Natural killer cell treated with Interleukin-12 subunit alpha and Interleukin-12 subunit beta and Interleukin-15 and Interleukin-18, amount 100 ng/mL, for 72 hours (primary cell): Measurements from ENCODE around the gene PRPSAP2. TPM values are rescaled to one million over a fixed set of nuclear protein-coding genes. Genes with fewer than 3 reads are reported as not detected.

ENCODE experiments used
- ATAC-seq, 2 donors: fragments of 150-1000 bp; cut with Tn5 transposase in 1 of 2; sonication (Bioruptor Pico), chemical (Tn5 transposase) in 1 of 2; 2 replicates each; pipeline ENCODE4 v1.10.0; 2021
- DNase-seq: peaks from one replicate; pipeline ENCODE4 v3.0.0; 2022; ENCODE audit warnings: low spot score
- H3K27ac Mint-ChIP-seq, 2 donors: 1 replicate in 1 of 2; 2 replicates in 1 of 2; pipeline ENCODE4 v1.8.0; 2022; ENCODE audit warnings: mixed read lengths in 2 of 2, mild to moderate bottlenecking in 1 of 2, moderate library complexity in 1 of 2
- H3K27me3 Mint-ChIP-seq, 2 donors: 1 replicate in 1 of 2; 2 replicates in 1 of 2; pipeline ENCODE4 v1.8.0; 2022; ENCODE audit warnings: mixed read lengths in 2 of 2
- H3K36me3 Mint-ChIP-seq: one replicate; pipeline ENCODE4 v1.8.0; 2022; ENCODE audit warnings: mixed read lengths
- H3K4me1 Mint-ChIP-seq, 2 donors: 1 replicate in 1 of 2; 2 replicates in 1 of 2; pipeline ENCODE4 v1.8.0; 2022; ENCODE audit warnings: low read depth in 2 of 2, mixed read lengths in 2 of 2, mild to moderate bottlenecking in 1 of 2
- H3K4me3 Mint-ChIP-seq: one replicate; pipeline ENCODE4 v1.8.0; 2022; ENCODE audit warnings: mixed read lengths
- H3K9me3 Mint-ChIP-seq: 2 replicates; pipeline ENCODE4 v1.8.0; 2022; ENCODE audit warnings: mixed read lengths
- total RNA-seq, 2 donors: library from RNA; stranded (reverse); gene quantifications; one replicate each; pipeline ENCODE4 v1.2.3, GENCODE V29; 2022

PRPSAP2 gene
- total RNA-seq, 2 donors from 2014 or later, result 93.1 to 112 TPM

GRCh38 chr17:18937981-18938691 lies 80.2 kb downstream of the PRPSAP2 start:
- ATAC-seq, result no peak
- Mint-ChIP-seq H3K27me3 (peaks cover 11 to 40% of the 10 kb centered on the region in 2 donors), H3K27ac (no peak overlapping the region), H3K36me3 (no peaks in the 10 kb centered on the region), H3K9me3 (no peaks in the 10 kb centered on the region), H3K4me3 (no peak overlapping the region), H3K4me1 (peaks cover 10% of the 10 kb centered on the region in 2 donors)
- no peak for DNase-seq

- ATAC-seq (no peak), DNase-seq (no peak)
- H3K4me3 Mint-ChIP-seq, result no peak overlapping the region
- H3K36me3 Mint-ChIP-seq, result no peaks in the 10 kb centered on the region
- no peak overlapping the region for H3K27ac Mint-ChIP-seq
- H3K27me3 Mint-ChIP-seq, result peaks cover 11 to 38% of the 10 kb centered on the region in 2 donors
- H3K4me1 Mint-ChIP-seq, result peaks cover 5% of the 10 kb centered on the region in 2 donors
- no peaks in the 10 kb centered on the region for H3K9me3 Mint-ChIP-seq
Observed at GRCh38 chr17:18938692-18939023, 80.7 kb downstream of the PRPSAP2 start.

GRCh38 chr17:18944646-18945045 lies 86.7 kb downstream of the PRPSAP2 start:
- Mint-ChIP-seq H3K36me3 (no peaks in the 10 kb centered on the region), H3K9me3 (no peaks in the 10 kb centered on the region), H3K27me3 (peaks cover 22 to 46% of the 10 kb centered on the region in 2 donors), H3K4me3 (no peak overlapping the region), H3K27ac (no peak overlapping the region), H3K4me1 (no peaks in the 10 kb centered on the region)
- DNase-seq (no peak), ATAC-seq (no peak)

- no peak overlapping the region for H3K4me3 Mint-ChIP-seq
- H3K27ac Mint-ChIP-seq, result peak overlapping the region in 1 of 2 donors; percentile 55
- H3K9me3 Mint-ChIP-seq, result no peaks in the 10 kb centered on the region
- DNase-seq, result no peak
- no peak for ATAC-seq
- no peaks in the 10 kb centered on the region for H3K36me3 Mint-ChIP-seq
- peaks cover 19 to 43% of the 10 kb centered on the region in 2 donors for H3K27me3 Mint-ChIP-seq
- H3K4me1 Mint-ChIP-seq, result no peaks in the 10 kb centered on the region
Observed at GRCh38 chr17:18946536-18946935, 88.6 kb downstream of the PRPSAP2 start.

- H3K4me3 Mint-ChIP-seq, result no peak overlapping the region
- H3K36me3 Mint-ChIP-seq, result no peaks in the 10 kb centered on the region
- no peak overlapping the region for H3K27ac Mint-ChIP-seq
- peaks cover 19 to 36% of the 10 kb centered on the region in 2 donors for H3K27me3 Mint-ChIP-seq
- no peaks in the 10 kb centered on the region for H3K9me3 Mint-ChIP-seq
- ATAC-seq (no peak), DNase-seq (no peak)
- H3K4me1 Mint-ChIP-seq, result no peaks in the 10 kb centered on the region
Observed at GRCh38 chr17:18947866-18948265, 89.9 kb downstream of the PRPSAP2 start.

- H3K4me3 Mint-ChIP-seq, result no peak overlapping the region
- no peaks in the 10 kb centered on the region for H3K36me3 Mint-ChIP-seq
- no peaks in the 10 kb centered on the region for H3K9me3 Mint-ChIP-seq
- H3K27ac Mint-ChIP-seq, result no peak overlapping the region
- no peaks in the 10 kb centered on the region for H3K4me1 Mint-ChIP-seq
- peaks cover 19 to 36% of the 10 kb centered on the region in 2 donors for H3K27me3 Mint-ChIP-seq
- ATAC-seq (no peak), DNase-seq (no peak)
Observed at GRCh38 chr17:18948476-18949006, 90.6 kb downstream of the PRPSAP2 start.

GRCh38 chr17:18949566-18949965 lies 91.6 kb downstream of the PRPSAP2 start:
- Mint-ChIP-seq H3K27ac (no peak overlapping the region), H3K27me3 (peaks cover 14 to 36% of the 10 kb centered on the region in 2 donors), H3K4me1 (no peaks in the 10 kb centered on the region), H3K36me3 (no peaks in the 10 kb centered on the region), H3K4me3 (no peak overlapping the region), H3K9me3 (no peaks in the 10 kb centered on the region)
- DNase-seq, result no peak
- no peak for ATAC-seq

GRCh38 chr17:18950346-18950745 lies 92.4 kb downstream of the PRPSAP2 start:
- Mint-ChIP-seq H3K36me3 (no peaks in the 10 kb centered on the region), H3K9me3 (no peaks in the 10 kb centered on the region), H3K4me1 (peaks cover 1 to 2% of the 10 kb centered on the region in 2 donors), H3K27me3 (peaks cover 14 to 36% of the 10 kb centered on the region in 2 donors), H3K27ac (no peak overlapping the region), H3K4me3 (no peak overlapping the region)
- DNase-seq, result no peak
- ATAC-seq, result no peak

- peaks cover 4% of the 10 kb centered on the region in 2 donors for H3K4me1 Mint-ChIP-seq
- H3K27me3 Mint-ChIP-seq, result peaks cover 12 to 28% of the 10 kb centered on the region in 2 donors
- no peaks in the 10 kb centered on the region for H3K36me3 Mint-ChIP-seq
- ATAC-seq, result no peak
- DNase-seq, result no peak
- H3K9me3 Mint-ChIP-seq, result no peaks in the 10 kb centered on the region
- no peak overlapping the region for H3K4me3 Mint-ChIP-seq
- no peak overlapping the region for H3K27ac Mint-ChIP-seq
Observed at GRCh38 chr17:18950944-18951905, 93.3 kb downstream of the PRPSAP2 start.

GRCh38 chr17:18951941-18952842 lies 94.3 kb downstream of the PRPSAP2 start, which contains the start of gene SLC5A10:
Gene SLC5A10 (plus strand): TSS chr17:18952165. CDS start chr17:18952206, 41 bp downstream.
- ATAC-seq (no peak), DNase-seq (no peak)
- no peak within 1 kb of the TSS for H3K27ac Mint-ChIP-seq
- no peaks in the 10 kb centered on the region for H3K9me3 Mint-ChIP-seq
- peaks cover 7 to 18% of the 10 kb centered on the region in 2 donors for H3K27me3 Mint-ChIP-seq
- peaks cover 4% of the 10 kb centered on the region in 2 donors for H3K4me1 Mint-ChIP-seq
- no peaks in the 10 kb centered on the region for H3K36me3 Mint-ChIP-seq
- no peak within 1 kb of the TSS for H3K4me3 Mint-ChIP-seq

GRCh38 chr17:18953231-18953728 lies 95.3 kb downstream of the PRPSAP2 start:
- Mint-ChIP-seq H3K9me3 (no peaks in the 10 kb centered on the region), H3K4me3 (no peak overlapping the region), H3K36me3 (no peaks in the 10 kb centered on the region), H3K4me1 (peaks cover 4% of the 10 kb centered on the region in 2 donors), H3K27me3 (peaks cover 6 to 18% of the 10 kb centered on the region in 2 donors), H3K27ac (no peak overlapping the region)
- DNase-seq (no peak), ATAC-seq (no peak)

- no peak for DNase-seq
- Mint-ChIP-seq H3K4me1 (peaks cover 4% of the 10 kb centered on the region in 2 donors), H3K27me3 (peaks cover 6 to 16% of the 10 kb centered on the region in 2 donors), H3K9me3 (no peaks in the 10 kb centered on the region), H3K36me3 (no peaks in the 10 kb centered on the region), H3K4me3 (no peak overlapping the region), H3K27ac (no peak overlapping the region)
- ATAC-seq, result no peak
Observed at GRCh38 chr17:18954321-18954720, 96.4 kb downstream of the PRPSAP2 start.

GRCh38 chr17:18955009-18955408 lies 97.1 kb downstream of the PRPSAP2 start:
- peaks cover 5 to 9% of the 10 kb centered on the region in 2 donors for H3K27me3 Mint-ChIP-seq

More at GRCh38 chr17:18955009-18955408, 97.1 kb downstream of the PRPSAP2 start:
- ATAC-seq, result no peak
- DNase-seq, result no peak
- Mint-ChIP-seq H3K4me1 (peaks cover 4% of the 10 kb centered on the region in 2 donors), H3K9me3 (no peaks in the 10 kb centered on the region), H3K27ac (no peak overlapping the region), H3K4me3 (no peak overlapping the region), H3K36me3 (no peaks in the 10 kb centered on the region)
